GM19467 (cell line): ENCODE measurements around the gene GNG13.
"Not testable (repeated sequence)": the region's sequence is repeated elsewhere in the genome, so short reads cannot be mapped to it uniquely, and the experiment has no call there.

Source experiments
- ATAC-seq: cut with Tn5 transposase; IDR thresholded peaks from one replicate; pipeline ENCODE4 v1.9.1; 2021; ENCODE audit warnings: mild to moderate bottlenecking, moderate library complexity; ENCODE audit not compliant: unreplicated experiment

The GNG13 gene

GRCh38 chr16:799948-800833, at the start of gene GNG13:
Gene GNG13 (minus strand): TSS chr16:800734. CDS start chr16:799077, 1,657 bp downstream.
- ATAC-seq: no peak

DNA sequence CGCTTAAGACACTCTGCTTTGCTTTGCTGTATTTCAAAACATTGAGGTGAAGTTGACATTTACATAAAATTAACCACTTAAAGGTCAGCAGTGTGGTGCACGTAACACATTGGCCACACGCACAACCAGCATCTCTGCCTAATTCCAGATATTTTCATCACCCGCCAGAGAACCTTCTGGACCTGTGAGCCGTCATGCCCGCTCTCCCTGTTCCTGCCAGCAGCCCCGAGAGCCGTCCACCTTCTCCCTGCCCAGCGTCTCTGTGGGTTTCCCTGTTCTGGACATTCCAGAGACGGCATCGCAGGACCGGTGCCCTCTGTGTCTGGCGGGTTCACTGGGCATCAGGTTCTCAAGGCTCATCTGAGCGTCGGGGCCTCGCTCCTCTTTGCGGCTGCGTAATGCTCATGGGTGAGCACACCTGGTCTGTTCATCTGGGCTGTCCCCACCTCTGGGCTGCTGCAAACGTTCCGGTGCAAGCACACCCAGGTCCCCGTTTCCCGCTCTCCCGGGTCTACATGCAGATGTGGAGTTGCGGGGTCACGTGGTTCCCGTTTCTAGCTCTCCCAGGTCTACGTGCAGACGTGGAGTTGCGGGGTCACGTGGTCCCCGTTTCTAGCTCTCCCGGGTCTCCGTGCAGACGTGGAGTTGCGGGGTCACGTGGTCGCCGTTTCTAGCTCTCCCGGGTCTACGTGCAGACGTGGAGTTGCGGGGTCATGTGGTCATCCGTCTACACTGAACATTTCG, 48.1 kb upstream of the GNG13 start:
- ATAC-seq: no peak

DNA sequence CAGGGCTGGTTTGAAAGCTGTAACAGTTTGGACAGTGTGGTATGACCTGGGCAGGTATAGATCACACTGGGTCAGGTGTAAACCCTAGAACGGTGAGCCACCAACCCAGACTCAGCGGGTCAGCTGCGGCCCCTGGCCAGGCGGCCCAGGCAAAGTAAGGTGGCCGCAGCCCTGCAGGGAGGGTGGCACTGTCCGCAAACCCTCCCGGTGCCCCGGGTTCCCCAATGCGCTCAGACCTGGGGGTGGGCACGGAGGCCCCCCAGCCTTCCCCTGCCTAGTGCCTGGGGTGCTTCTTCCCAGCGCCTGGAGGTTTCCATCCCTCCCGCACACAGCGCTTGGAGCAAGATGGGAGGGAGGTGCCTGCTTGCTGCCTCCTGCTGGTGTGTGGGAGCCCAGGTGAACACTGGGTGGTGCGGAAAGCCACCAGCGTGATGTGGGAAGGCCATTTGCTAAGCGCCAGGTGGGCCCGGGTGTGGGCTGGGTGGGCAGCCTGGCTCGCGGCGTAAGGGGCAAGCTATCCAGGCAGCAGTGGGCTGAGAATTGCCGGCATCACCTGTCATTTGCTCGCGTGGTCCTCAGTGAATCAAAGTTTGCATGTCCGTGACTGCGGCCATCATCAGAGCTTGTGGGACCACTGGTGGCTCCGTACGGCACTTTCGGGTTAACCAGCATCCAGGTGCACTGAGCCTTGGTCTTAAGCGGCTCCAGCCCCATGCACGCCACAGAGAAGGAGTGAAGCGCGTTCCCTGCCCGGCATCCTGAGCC, 47.3 kb upstream of the GNG13 start:
- no peak for ATAC-seq

DNA sequence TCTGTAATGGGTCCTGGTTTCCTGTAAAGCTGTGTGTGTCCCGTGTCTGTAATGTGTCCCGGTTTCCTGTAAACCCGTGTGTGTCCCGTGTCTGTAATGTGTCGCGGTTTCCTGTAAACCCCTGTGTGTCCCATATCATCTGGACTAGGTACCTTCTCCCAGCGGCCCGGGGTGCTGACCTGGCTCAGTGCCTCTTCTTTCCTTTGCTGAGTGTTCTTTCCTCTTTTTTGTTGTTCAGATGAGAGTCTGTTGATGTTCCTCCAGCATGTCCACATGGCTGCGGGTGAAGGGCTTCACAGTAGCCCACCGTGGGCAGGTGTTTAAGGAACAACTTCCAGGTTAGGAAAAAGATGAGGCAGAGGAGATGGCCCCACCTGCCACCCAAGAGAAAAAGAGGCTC, 46.6 kb upstream of the GNG13 start:
- no peak for ATAC-seq

DNA sequence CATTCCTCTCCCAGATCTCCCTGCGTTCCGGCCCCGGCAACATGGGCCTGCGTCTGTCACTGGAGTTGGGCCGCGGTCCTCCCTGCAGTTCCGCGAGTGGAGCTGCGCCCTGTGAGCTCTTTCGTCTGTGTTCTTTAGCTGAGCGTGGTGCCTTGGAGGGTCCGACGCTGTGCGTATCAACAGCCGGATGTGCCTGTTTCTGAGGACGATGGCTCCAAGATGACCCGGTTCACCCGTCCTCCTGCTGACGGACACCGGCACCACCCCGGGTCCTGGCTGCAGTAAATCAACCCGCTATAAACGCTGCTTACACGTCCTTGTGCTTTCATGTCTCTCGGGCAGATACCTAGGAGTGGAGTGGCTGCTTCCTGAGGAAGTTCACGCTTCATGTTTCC, 44.8 kb upstream of the GNG13 start:
- no peak for ATAC-seq

GRCh38 chr16:844638-845350, 44.3 kb upstream of the GNG13 start:
- no peak for ATAC-seq

GRCh38 chr16:843771-844170, 43.2 kb upstream of the GNG13 start:
- ATAC-seq: no peak

DNA sequence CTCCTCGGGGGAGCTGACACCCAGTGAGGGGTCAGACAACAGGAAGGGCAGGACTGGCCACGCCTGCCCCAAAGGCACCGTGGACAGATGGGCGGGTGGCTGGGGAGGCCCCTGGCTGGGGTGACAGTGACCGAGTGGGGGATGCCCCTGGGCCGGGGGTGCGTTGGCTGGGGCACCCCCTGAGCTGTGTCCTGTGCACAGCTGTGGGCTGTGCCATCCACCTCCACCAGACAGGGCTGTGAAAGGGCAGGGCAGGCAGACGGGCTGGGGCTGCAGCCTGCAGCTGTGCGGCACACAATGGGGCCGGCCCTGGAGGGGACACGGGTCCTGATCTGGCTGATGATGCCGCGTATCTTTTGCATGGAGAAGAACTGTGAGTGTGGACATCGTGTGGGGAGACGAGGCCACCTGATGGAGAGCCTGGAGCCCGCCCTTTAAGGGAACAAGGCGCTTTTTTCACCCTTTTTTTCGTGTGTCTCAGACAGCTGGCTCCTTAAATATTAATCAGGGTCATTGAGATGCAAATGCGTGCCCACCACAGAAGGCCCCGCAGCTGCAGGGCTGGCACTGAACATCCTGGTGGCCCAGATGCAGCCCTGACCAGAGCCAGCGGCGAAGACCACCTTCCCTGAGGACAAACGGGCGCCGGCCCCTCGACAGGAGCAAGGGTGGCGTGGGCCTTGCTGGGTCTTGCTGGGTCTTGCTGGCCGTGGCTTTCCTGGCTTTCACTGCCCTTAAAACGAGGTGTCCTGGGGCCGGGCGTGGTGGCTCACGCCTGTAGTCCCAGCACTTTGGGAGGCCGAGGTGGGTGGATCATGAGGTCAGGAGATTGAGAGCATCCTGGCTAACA, 42.4 kb upstream of the GNG13 start:
- ATAC-seq: no peak

GRCh38 chr16:842061-842476, 41.5 kb upstream of the GNG13 start:
- ATAC-seq: no peak

- ATAC-seq: no peak
These were observed 41.0 kb upstream of the GNG13 start for GRCh38 chr16:841455-842060.

GRCh38 chr16:840561-841454, 40.3 kb upstream of the GNG13 start:
- no peak for ATAC-seq

DNA sequence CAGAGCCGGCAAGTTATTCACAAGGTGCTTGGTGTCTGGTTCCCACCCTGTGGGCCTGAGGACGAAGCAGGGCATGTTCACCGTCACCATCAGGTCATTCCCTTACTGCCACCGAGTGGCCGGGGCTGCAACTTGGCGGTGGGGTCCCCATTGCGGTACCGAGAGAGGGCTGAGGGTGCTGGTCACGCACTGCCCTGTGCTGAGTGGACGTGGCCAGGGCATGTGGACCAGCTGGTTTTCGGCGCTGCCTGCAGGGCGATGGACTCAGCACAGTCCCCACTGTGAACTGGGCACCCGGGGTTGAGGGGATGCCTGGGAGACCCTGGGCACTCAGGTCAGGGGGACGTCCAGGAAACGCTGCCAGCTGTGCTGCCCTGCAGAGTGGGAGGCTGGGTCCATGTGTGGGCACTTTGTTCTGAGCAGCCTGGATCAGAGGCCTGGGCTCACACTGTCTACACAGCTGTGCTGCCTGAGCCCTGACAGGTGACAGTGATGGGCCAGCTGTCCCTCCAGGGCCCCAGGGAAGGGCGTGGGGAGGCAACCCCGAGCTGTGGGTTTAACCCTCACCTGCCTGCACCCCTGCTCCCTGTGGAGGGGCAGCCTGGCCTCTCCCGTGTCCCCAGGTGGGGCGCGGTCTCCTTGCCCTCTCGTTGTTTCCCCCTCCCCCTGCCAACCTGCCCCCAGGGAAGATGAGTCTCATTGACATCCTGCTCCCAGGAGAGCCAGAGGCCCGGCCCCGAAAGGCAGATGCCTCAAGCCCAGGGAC, 39.3 kb upstream of the GNG13 start:
- no peak for ATAC-seq

DNA sequence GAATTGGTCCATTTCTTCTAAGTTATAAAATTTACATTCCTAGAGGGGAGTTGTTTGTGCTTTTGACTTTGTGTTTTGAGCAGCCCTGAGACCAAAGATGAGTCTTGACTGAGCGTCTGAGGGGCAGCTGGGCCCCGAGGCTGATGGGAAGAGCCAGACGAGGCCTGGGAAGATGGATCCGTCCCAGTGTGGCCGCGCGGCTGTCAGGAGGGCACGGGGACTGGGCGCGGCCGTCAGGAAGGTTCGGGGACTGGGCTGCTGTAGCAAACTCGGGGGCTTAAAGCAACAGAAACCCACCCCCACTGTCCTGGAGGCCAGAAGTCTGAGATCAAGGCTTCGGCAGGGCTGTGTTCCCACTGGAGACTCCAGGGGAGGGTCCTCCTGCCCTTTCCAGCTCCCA, 38.2 kb upstream of the GNG13 start:
- no peak for ATAC-seq

GRCh38 chr16:836822-837221, 36.3 kb upstream of the GNG13 start:
- ATAC-seq: not testable (repeated sequence)

GRCh38 chr16:836221-836620, 35.7 kb upstream of the GNG13 start:
- no peak for ATAC-seq

DNA sequence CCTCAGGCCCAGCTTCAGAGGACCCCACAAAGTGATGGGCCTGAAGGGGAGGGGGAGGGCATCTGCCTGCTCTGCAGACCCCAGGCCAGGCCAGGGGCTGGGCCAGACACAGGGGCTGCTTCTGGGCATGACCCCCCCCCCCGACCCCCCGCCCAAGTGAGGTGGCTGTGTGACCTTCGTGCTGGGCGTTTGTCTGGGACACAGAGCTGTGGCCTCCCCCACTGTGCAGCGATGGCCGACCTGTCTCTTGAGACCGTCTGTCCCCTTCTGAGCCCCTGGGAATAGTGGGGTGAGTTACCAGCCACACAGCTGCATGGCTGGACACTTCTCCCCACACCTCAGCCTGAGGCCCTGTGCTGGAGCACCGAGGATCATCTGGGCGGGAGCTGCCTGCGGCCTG, 34.8 kb upstream of the GNG13 start:
- ATAC-seq: no peak

GRCh38 chr16:833411-833810, 32.9 kb upstream of the GNG13 start:
- ATAC-seq: no peak
